Fibroblast of lung (primary cell): Measurements from ENCODE around the gene HS1BP3.

Experiments
- CTCF ChIP-seq, 2 donors: IDR thresholded peaks in 1 of 2; conservative IDR thresholded peaks in 1 of 2; 1 replicate in 1 of 2; 2 replicates in 1 of 2; pipeline ENCODE4 v1.5.1; 2011 to 2012; ENCODE audit warnings: low read length in 2 of 2, control low read depth in 1 of 2, inconsistent platforms in 1 of 2, low read depth in 1 of 2, mild to moderate bottlenecking in 1 of 2
- EZH2 ChIP-seq: IDR thresholded peaks from 2 replicates; pipeline ENCODE4 v1.5.1; 2012; ENCODE audit warnings: low read length, control low read depth, mild to moderate bottlenecking; ENCODE audit errors: missing control alignments

GRCh38 chr2:20649976-20650375 lies 922 bp downstream of the HS1BP3 start:
- TF ChIP-seq CTCF (conservative IDR thresholded peaks at IDR 0.05 in 1 of 2, IDR thresholded peaks at IDR 0.05 in 1 of 2; ENCODE audit: low read depth in 1 of 2, low read length in 2 of 2), result no peak
- TF ChIP-seq EZH2, result no peak
